NCI-H748 treated with DMSO at 0.1 percent for 48 hours (cell line): ENCODE results near the gene MTA3.
"Not testable (repeated sequence)": the region's sequence is repeated elsewhere in the genome, so short reads cannot be mapped to it uniquely, and the experiment has no call there.

ENCODE experiments used
- DNase-seq: peaks from one replicate; lab custom pipeline; 2025; lab: John Stamatoyannopoulos, UW

The MTA3 gene

GRCh38 chr2:42567364-42567763 lies 1.1 kb upstream of the MTA3 start:
- DNase-seq: no peak

GRCh38 chr2:42567806-42568400 lies 529 bp upstream of the MTA3 start:
- DNase-seq: no peak

GRCh38 chr2:42569116-42569711 lies 782 bp downstream of the MTA3 start:
- peak; percentile 20 for DNase-seq

- peak; percentile 9 for DNase-seq
These were observed 1.5 kb downstream of the MTA3 start for GRCh38 chr2:42569883-42570282.

GRCh38 chr2:42572297-42573081 lies 4.1 kb downstream of the MTA3 start:
- no peak for DNase-seq

- no peak for DNase-seq
These were observed 4.8 kb downstream of the MTA3 start for GRCh38 chr2:42573256-42573655.

- DNase-seq: no peak
These were observed 7.1 kb downstream of the MTA3 start for GRCh38 chr2:42575458-42576064.

GRCh38 chr2:42578621-42579020 lies 10.2 kb downstream of the MTA3 start:
- DNase-seq: no peak

- no peak for DNase-seq
These were observed 12.8 kb downstream of the MTA3 start for GRCh38 chr2:42581257-42581656.

- not testable (repeated sequence) for DNase-seq
These were observed 16.2 kb downstream of the MTA3 start for GRCh38 chr2:42584628-42585027.

- no peak for DNase-seq
These were observed 17.3 kb downstream of the MTA3 start for GRCh38 chr2:42585779-42586178.

- no peak for DNase-seq
These were observed 19.2 kb downstream of the MTA3 start for GRCh38 chr2:42587526-42588117.

- DNase-seq: no peak
These were observed 19.7 kb downstream of the MTA3 start for GRCh38 chr2:42588121-42588520.

- DNase-seq: no peak
These were observed 21.7 kb downstream of the MTA3 start for GRCh38 chr2:42590176-42590575.

GRCh38 chr2:42593282-42593681 lies 24.9 kb downstream of the MTA3 start:
- DNase-seq: no peak

- DNase-seq: no peak
These were observed 30.2 kb downstream of the MTA3 start for GRCh38 chr2:42598656-42599055.

GRCh38 chr2:42601076-42601475 lies 32.6 kb downstream of the MTA3 start:
- no peak for DNase-seq

- peak; percentile 28 for DNase-seq
These were observed 33.9 kb downstream of the MTA3 start for GRCh38 chr2:42602218-42602875.

GRCh38 chr2:42602876-42603219 lies 34.4 kb downstream of the MTA3 start:
- DNase-seq: no peak

- not testable (repeated sequence) for DNase-seq
These were observed 36.0 kb downstream of the MTA3 start for GRCh38 chr2:42604341-42604867.

- not testable (repeated sequence) for DNase-seq
These were observed 37.7 kb downstream of the MTA3 start for GRCh38 chr2:42606166-42606565.
